Prostate gland (tissue), 2 donors: Measurements from ENCODE around the gene SUFU. TPM values are rescaled to one million over a fixed set of nuclear protein-coding genes. Genes with fewer than 3 reads are reported as not detected.

Experiments used
- DNase-seq: peaks from one replicate; pipeline ENCODE4 v3.0.0-alpha.2; 2019; ENCODE audit warnings: low spot score
- H3K27ac ChIP-seq, 2 donors: fragments of 200-600 bp; sonication (generic); 2 replicates each; pipeline ENCODE4 v1.5.1; 2017 to 2019
- H3K27me3 ChIP-seq: fragments of 200-600 bp; sonication (generic); replicated peaks from 2 replicates; pipeline ENCODE4 v1.5.1; 2019; ENCODE audit not compliant: insufficient read depth
- H3K36me3 ChIP-seq, 2 donors: fragments of 200-600 bp; sonication (generic); 1 replicate in 1 of 2; 2 replicates in 1 of 2; pipeline versions ENCODE4 v1.5.1 to v1.8.1; 2017 to 2019
- H3K4me1 ChIP-seq: fragments of 200-600 bp; sonication (generic); replicated peaks from 2 replicates; pipeline ENCODE4 v1.5.1; 2019
- H3K4me3 ChIP-seq, 2 donors: fragments of 200-600 bp; sonication (generic); 2 replicates each; pipeline ENCODE4 v1.5.1; 2017 to 2019
- H3K9me3 ChIP-seq: fragments of 200-600 bp; sonication (generic); 2 replicates; pipeline ENCODE4 v1.5.1; 2017
- POLR2A ChIP-seq: fragments of 450-650 bp; IDR thresholded peaks from one replicate; pipeline ENCODE4 v1.6.1; 2016; ENCODE audit warnings: antibody characterized with exemption, mild to moderate bottlenecking
- POLR2AphosphoS5 ChIP-seq: sonication (generic); formaldehyde crosslinking; IDR thresholded peaks from one replicate; pipeline ENCODE4 v1.6.1; 2017; ENCODE audit warnings: antibody characterized with exemption
- WGBS: methylation state at CpG from one replicate; pipeline ENCODE4 v1.1.5; 2018; 5-methylcytosine and 5-hydroxymethylcytosine counted together
- intact Hi-C: fragments of 100-400 bp; cut with DNase I; formaldehyde crosslinking; loops from one replicate; pipeline ENCODE4 v1.14.2; 2022
- total RNA-seq, 2 donors: library from RNA; depleted of rRNA; stranded (reverse); fragments of >200 nt; gene quantifications; one replicate each; pipeline ENCODE4 v1.1.0, GENCODE V29; 2016
- TF ChIP-seq, protein P1 (sequence below), 4 experiments: fragments of 200-600 bp in 2 of 4; fragments of 450-650 bp in 2 of 4; sonication (generic) in 2 of 4; IDR thresholded peaks; 1 replicate in 3 of 4; 2 replicates in 1 of 4; pipeline ENCODE4 v1.5.1; 2016 to 2019; ENCODE audit warnings: antibody characterized with exemption in 4 of 4, mild to moderate bottlenecking in 2 of 4, moderate library complexity in 2 of 4

Gene SUFU
- total RNA-seq, 2 donors from 2014 or later, result 17.4 to 20.4 TPM

DNA sequence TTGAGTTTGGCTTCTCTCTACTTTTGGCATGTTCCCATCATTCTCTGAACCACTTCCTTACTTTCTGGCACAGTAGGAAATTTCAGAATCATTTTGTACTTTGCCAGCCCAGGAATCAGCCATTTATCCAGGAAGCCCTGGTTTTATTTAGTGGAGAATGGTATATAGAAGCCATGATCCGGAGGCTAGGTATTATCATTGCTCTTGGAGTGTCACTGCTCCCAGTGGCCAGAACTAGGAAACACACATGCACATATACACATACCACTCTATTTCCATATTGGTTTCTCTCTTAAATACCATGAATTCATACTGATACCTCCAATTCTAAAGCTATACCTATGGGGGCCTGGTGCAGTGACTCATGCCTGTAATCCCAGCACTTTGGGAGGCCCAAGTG lies 36.3 kb downstream of the SUFU start:
- WGBS, result 92% methylated on average over 1 of the region's 1 CpG
- Histone ChIP-seq H3K27me3 (no peaks in the 10 kb centered on the region), H3K4me1 (no peaks in the 10 kb centered on the region), H3K36me3 (no peaks in the 10 kb centered on the region), H3K27ac (no peak overlapping the region), H3K9me3 (no peaks in the 10 kb centered on the region), H3K4me3 (no peak overlapping the region)
- intact Hi-C loops, result no loop called here
- TF ChIP-seq, protein P1, sequence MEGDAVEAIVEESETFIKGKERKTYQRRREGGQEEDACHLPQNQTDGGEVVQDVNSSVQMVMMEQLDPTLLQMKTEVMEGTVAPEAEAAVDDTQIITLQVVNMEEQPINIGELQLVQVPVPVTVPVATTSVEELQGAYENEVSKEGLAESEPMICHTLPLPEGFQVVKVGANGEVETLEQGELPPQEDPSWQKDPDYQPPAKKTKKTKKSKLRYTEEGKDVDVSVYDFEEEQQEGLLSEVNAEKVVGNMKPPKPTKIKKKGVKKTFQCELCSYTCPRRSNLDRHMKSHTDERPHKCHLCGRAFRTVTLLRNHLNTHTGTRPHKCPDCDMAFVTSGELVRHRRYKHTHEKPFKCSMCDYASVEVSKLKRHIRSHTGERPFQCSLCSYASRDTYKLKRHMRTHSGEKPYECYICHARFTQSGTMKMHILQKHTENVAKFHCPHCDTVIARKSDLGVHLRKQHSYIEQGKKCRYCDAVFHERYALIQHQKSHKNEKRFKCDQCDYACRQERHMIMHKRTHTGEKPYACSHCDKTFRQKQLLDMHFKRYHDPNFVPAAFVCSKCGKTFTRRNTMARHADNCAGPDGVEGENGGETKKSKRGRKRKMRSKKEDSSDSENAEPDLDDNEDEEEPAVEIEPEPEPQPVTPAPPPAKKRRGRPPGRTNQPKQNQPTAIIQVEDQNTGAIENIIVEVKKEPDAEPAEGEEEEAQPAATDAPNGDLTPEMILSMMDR (IDR thresholded peaks at IDR 0.05), result peak in 1 of 4 experiments; percentile 12
- TF ChIP-seq POLR2AphosphoS5 (no peak), POLR2A (no peak)
- DNase-seq, result no peak

DNA sequence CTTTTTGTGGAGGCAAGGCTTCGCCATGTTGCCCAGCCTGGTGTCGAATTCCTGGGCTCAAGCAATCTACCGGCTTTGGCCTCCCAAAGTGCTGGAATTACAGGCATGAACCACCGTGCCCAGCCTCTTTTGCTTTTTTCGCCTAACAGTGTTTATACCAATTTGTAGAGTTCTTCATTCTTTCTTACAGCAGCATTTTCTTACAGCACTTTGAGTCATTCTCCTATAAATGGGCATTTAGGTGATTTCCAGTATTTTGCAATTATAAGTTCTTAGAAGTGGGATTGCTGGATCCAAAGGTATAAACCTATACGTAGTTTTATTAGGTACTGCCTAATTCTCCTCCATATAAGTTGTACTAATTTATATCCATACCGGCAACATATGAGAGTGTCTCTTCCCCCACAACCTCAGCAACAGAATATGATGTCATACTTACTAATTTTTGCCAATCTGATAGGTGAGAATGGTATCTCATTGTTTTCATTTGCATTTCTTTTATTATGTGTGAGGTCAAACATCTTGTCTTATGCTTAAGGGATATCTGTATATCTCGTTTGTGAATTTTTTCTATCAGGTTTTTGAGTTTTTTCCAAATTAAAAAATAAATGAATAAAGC lies 39.1 kb downstream of the SUFU start:
- Histone ChIP-seq H3K27me3 (no peaks in the 10 kb centered on the region), H3K27ac (no peak overlapping the region), H3K9me3 (no peaks in the 10 kb centered on the region), H3K4me3 (no peak overlapping the region), H3K4me1 (peaks cover 4% of the 10 kb centered on the region), H3K36me3 (no peaks in the 10 kb centered on the region)
- DNase-seq, result no peak
- 72% methylated on average over 8 of the region's 8 CpGs for WGBS
- TF ChIP-seq POLR2A (no peak), POLR2AphosphoS5 (no peak)
- TF ChIP-seq, protein P1 (IDR thresholded peaks at IDR 0.05), result no peak
- intact Hi-C loops, result no loop called here

DNA sequence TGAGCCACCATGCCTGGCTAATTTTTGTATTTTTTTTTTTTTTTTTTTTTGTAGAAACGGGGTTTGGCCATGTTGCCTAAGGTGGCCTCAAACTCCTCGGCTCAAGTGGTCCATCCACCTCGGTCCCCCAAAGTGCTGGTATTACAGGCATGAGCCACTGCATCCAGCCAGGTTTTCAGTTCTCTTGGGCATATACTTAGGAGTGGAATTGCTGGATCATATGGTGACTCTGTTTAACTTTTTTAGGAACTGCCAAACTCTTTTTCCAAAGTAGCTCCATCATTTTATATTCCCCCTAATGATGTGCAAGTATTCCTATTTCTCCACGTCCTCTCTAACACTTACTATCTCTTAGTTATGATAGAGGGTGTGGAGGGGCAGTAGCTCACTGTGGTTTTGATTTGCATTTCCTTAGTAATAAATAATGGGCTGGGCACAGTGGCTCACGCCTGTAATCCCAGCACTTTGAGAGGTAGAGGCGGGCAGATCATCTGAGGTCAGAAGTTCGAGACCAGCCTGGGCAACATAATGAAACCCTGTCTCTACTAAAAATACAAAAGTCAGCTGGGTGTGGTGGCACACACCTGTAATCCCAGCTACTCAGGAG lies 41.6 kb downstream of the SUFU start:
- 94% methylated on average over 7 of the region's 7 CpGs for WGBS
- intact Hi-C loops, result no loop called here

DNA sequence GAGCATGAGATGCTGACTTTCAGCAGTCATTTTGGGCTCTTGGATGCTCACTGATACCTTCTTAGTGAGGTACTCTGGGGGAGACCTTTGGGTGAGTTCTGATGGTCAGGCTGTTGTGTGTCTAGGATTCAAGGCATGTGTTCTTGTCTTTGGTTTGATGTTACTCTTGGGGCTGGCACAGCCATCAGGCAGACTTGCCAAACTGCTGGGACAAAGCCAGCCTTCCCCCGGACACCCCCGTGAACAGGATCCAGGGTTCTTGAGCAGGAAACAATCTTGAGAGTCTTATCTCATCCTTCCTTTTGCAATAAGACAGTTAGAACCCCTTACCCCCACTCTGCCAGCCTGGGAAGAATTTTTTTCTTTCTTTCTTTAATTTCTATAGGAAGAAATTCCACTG lies 42.2 kb downstream of the SUFU start:
- intact Hi-C loops, result no loop called here
- DNase-seq, result no peak
- no peaks in the 10 kb centered on the region for H3K36me3 ChIP-seq

More for the DNA sequence above, 41.6 kb downstream of the SUFU start:
- TF ChIP-seq, protein P1 (IDR thresholded peaks at IDR 0.05), result no peak
- TF ChIP-seq POLR2A (no peak), POLR2AphosphoS5 (no peak)
- peaks cover 4% of the 10 kb centered on the region for H3K4me1 ChIP-seq
- no peak overlapping the region for H3K27ac ChIP-seq
- H3K27me3 ChIP-seq, result no peaks in the 10 kb centered on the region
- no peaks in the 10 kb centered on the region for H3K36me3 ChIP-seq
- H3K9me3 ChIP-seq, result no peaks in the 10 kb centered on the region
- H3K4me3 ChIP-seq, result no peak overlapping the region
- DNase-seq, result no peak

More for the DNA sequence above, 42.2 kb downstream of the SUFU start:
- TF ChIP-seq, protein P1 (IDR thresholded peaks at IDR 0.05), result no peak
- Histone ChIP-seq H3K9me3 (no peaks in the 10 kb centered on the region), H3K27ac (no peak overlapping the region), H3K4me3 (no peak overlapping the region), H3K4me1 (peaks cover 4% of the 10 kb centered on the region), H3K27me3 (no peaks in the 10 kb centered on the region)
- 13% methylated on average over 2 of the region's 2 CpGs for WGBS
